TTC549 (cell line): Measurements from ENCODE around the gene STAT5A.
A peak's percentile ranks its signal among the peaks of the same experiment; 100 is the strongest.
"Not testable (repeated sequence)": the region's sequence is repeated elsewhere in the genome, so short reads cannot be mapped to it uniquely, and the experiment has no call there.

Experiments
- FAIRE-seq: peaks from 2 replicates; lab custom pipeline; 2012; peaks lifted over from hg19 to GRCh38; lab: Jason Lieb, UNC

STAT5A gene

DNA sequence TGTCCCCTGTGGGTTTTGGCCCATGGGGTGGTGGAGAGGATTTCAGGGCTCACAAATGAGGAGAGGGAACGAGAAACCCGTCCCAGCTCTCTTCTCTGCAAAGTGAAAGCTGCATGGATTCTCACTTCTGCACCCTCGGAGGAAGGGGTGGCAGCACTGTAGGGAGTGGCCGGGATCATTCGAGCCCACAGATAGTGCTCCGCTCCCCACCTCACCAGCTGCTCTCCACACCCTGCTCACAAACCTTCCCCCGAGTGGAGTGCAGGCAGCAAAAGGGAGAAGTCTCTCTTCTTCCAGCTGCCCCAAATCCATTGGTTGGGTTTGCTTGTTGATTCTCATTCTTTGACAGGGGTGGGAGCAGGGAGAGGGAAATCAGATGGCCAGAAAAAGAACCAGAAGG, 20.1 kb downstream of the STAT5A start:
- FAIRE-seq = no peak

DNA sequence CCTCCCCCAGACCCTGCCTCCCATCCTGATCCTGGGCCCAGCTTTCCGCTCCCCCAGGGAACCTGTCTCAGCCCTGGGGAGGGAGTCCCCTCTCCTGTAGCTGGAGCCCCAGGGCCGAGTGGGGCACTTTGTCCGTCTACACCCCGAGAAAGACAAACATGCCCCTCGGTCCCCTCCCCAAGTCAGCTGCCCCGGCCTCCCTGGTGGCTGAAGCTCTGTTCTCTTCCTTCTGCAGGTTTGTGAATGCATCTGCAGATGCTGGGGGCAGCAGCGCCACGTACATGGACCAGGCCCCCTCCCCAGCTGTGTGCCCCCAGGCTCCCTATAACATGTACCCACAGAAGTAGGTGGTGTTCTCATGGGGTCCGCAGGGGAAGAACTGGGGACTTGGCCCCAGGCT, 20.8 kb downstream of the STAT5A start:
- FAIRE-seq = no peak

DNA sequence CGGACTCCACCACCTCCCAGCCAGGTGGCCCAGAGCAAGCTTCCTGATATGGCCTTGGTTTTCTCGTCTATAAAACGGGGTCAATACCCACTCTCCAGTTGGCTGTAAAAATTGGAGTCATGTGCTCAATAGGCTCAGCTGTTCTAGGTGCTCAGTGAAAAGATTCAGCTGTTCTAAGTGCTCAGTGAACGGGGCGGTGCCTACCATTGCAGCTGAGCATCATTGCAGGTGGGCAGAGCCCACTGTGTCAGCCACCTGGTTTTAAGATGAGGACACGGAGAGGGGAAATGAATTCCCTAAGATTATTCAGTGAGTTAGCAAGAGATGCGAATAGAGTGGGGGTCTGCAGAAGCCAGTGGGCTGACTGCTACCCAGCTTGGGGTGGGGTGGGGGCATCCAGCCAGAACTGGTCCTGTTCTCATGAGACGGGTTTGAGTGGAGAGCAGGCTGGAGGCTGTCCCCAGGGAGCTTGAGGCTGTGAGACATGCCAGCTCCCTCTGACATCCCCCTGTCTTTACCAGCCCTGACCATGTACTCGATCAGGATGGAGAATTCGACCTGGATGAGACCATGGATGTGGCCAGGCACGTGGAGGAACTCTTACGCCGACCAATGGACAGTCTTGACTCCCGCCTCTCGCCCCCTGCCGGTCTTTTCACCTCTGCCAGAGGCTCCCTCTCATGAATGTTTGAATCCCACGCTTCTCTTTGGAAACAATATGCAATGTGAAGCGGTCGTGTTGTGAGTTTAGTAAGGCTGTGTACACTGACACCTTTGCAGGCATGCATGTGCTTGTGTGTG, 21.9 kb downstream of the STAT5A start:
- FAIRE-seq = no peak

DNA sequence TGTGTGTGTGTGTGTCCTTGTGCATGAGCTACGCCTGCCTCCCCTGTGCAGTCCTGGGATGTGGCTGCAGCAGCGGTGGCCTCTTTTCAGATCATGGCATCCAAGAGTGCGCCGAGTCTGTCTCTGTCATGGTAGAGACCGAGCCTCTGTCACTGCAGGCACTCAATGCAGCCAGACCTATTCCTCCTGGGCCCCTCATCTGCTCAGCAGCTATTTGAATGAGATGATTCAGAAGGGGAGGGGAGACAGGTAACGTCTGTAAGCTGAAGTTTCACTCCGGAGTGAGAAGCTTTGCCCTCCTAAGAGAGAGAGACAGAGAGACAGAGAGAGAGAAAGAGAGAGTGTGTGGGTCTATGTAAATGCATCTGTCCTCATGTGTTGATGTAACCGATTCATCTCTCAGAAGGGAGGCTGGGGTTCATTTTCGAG, 22.5 kb downstream of the STAT5A start:
- FAIRE-seq = no peak

- FAIRE-seq = peak; percentile 43
Observed at GRCh38 chr17:42311240-42312034, 23.1 kb downstream of the STAT5A start.

- no peak for FAIRE-seq
Observed at GRCh38 chr17:42312035-42312284, 23.7 kb downstream of the STAT5A start.

- FAIRE-seq = no peak
Observed at GRCh38 chr17:42312285-42313130, 24.2 kb downstream of the STAT5A start.

- FAIRE-seq = no peak
Observed at GRCh38 chr17:42313389-42313772, 25.1 kb downstream of the STAT5A start.

DNA sequence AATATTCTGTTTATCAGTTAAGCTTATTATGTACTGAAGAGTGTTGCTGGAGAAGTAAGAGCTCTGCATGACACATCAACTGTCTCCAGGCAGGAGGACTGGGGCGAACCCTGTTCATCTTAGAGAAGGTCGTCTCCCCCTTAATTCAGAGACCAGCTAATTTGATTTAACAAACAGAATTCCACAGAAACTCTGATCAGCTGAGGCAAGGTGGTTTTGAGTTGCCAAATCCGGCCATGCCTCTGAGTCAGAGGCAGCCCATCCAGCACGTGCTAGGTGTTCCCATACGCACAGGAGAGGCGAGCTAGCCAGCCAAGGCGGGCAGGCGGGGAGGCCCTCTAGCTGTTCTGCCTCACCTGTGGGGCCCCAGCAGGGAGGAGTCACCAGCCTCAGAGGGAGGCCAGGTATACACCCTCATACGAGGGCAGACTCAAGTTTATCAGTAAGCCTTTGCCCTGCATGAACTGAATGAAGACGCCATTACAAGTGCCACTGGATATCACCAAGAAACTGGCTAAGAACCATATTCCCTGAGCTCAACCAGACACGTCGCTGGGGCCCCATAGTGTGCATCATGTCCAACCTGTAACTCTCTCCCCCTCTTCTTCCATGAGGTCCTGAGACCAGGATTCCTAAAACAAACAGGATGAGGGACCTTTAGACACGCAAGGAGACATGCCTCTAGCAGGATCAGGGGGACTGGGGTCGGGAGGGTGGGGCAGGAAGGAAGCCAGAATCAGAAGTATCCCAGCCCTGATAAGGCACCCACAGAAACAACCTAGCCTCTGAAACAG, 25.7 kb downstream of the STAT5A start:
- no peak for FAIRE-seq

GRCh38 chr17:42315402-42316156, 27.3 kb downstream of the STAT5A start:
- FAIRE-seq = no peak

GRCh38 chr17:42316755-42317154, 28.5 kb downstream of the STAT5A start:
- no peak for FAIRE-seq

- FAIRE-seq = no peak
Observed at GRCh38 chr17:42317266-42317845, 29.1 kb downstream of the STAT5A start.

- FAIRE-seq = not testable (repeated sequence)
Observed at GRCh38 chr17:42317967-42318366, 29.7 kb downstream of the STAT5A start.

DNA sequence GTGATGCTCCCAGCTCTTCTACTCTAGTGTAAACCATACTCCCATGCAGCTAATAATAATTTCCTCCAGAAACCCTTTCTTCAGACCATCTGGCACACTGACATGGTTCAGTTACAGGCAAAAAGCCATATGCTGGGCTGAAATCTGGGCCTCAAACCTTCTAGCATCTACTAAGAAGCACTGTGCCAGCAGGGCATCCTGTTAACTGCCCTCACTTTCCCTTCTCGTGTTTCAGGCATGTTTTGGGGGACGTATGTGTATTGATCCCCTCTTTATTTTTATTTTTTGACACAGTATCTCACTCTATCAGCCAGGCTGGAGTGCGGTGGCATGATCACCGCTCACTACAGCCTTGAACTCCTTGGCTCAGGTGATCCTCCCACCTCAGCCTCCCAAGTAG, 33.3 kb downstream of the STAT5A start:
- no peak for FAIRE-seq

GRCh38 chr17:42322382-42323267, 34.3 kb downstream of the STAT5A start:
- FAIRE-seq = no peak

GRCh38 chr17:42323268-42323773, 35.0 kb downstream of the STAT5A start:
- FAIRE-seq = no peak

DNA sequence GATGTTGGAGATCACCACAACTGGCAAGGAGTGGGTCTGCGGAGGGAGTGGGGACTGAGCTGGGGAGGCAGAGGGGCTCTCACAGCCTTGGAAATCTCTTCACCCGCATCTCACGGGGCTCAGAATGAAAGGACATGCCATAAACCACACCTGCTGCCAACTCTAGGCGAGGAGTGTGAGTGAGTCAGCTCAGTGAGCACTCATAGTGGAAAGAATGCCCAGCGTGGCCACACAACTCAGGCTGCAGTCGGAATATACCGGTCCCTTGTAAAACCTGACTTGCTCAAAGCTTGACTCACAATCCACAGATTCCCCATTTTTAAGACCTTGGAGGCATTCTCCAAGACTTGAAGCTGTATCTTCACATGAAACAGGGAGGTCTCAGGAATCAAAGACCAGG, 36.7 kb downstream of the STAT5A start:
- no peak for FAIRE-seq

GRCh38 chr17:42329025-42329976, 41.0 kb downstream of the STAT5A start:
- no peak for FAIRE-seq

DNA sequence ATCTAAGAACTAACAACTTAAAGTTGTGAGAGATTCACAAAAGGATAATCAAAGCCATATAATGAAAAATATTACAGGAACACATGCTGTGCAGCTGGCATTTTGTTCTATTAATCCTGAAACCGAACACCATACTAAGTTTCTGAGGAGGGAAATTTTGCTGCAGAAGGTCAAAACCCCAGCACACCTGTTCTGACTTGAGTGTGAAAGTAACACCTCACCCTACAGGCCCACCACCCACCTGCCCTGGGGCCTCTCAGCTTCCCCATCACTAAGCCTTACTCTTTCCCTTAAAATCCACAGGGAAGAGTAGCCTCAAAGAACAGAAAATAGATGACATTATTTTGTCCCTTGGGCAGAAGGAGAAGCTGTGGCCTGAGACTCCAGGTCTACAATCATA, 44.8 kb downstream of the STAT5A start:
- FAIRE-seq = no peak
